Lung microvascular endothelial cell (primary cell): ENCODE measurements around the gene FAM107B. TPM values are rescaled to one million over a fixed set of nuclear protein-coding genes. Genes with fewer than 3 reads are reported as not detected.
A peak's percentile ranks its signal among the peaks of the same experiment; 100 is the strongest.

Experiments
- DNase-seq, 2 donors: peaks; one replicate each; pipeline versions ENCODE4 v3.0.0 to v3.0.0-alpha.2; 2010; ENCODE audit warnings: low read depth in 2 of 2
- total RNA-seq: library from RNA; depleted of rRNA; stranded (reverse); fragments of >200 nt; gene quantifications from 2 replicates; pipeline ENCODE4 v1.2.1, GENCODE V29; 2014

FAM107B gene
- total RNA-seq, 1 donor from 2014 or later: 54.6 TPM

DNA sequence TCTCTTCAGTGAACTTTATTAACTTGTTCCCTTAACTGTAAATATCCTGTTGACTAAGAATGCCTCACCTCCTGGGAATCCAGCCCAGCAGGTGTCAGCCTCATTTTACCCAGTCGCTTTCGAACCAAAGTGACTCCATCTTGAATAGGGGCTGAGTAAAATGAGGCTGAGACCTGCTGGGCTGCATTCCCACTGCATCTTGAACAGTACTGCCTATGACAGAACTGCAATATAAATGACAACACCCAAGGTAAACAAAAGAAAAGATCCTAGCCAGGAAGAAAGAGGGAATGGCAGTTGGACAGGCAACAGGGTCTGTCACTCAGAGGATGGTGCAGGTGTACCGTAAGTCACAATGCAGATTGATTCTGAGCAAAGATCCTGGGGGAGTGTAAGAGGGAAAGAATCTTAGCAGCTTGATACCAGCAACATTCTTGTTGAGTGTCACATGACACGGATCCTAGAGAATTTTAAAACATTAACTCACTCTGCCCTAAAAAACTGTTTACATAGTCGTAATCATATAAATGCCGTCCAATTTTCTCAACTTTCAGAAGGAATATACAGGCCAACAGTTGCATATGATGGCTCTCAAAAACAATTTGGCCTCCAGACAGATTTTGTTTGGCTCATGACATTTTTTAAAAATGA is 4.4 kb upstream of the FAM107B start:
- DNase-seq: peak in 1 of 2 donors; percentile 15

DNA sequence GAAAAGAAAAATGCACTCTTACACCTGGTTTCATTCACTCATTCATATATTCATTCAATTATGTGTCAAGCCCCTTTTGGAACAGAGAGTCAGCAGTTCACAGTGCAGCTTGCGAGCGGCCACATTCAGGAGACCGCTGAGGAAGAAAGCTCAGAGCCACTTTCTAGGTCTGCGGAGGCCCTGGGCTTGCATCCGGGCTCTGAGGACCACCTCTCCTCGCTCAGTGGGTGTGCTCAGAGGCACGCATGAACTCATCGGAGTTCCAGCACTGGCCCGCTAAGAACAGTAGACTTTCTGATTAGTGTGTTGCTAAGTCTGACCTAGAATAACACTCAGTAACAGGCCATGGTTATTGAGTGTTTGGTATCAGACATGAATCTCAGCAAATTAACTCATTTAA is 1.8 kb upstream of the FAM107B start:
- DNase-seq: no peak

DNA sequence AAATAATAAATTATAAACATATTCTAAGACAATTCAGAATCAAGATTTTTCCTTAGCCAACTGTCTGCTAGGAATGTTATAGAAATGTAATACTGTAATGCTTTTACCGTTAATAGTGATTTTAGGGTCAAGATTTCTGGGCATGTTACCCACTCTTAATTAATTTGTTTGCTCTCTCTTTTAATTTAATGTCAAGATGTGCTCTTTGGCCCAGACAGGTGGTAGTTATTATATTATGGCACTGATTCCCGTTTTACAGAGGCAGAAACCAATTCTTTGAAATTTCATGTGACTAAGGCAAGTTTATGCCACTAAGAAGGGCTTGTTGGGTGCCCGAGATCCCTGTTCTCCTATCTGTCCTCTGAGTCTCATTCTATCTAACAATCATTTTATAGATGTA is 959 bp upstream of the FAM107B start:
- no peak for DNase-seq

DNA sequence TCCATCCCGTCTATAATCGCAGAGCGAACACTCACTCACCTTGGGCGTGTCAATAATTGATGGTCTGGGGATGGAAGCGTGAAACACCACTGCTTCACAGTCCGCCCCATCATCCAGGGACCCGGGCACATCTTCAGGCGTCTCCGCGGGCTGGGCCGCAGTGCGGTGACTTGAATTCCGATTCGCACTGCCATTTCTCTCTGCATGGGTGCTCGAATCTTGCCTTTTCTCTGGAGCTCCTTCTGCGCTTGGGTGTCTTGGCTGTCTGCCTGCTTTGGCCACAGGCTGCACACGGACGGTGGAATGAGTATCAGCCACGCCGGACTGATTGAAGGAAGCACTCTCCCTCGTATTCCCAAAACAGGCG is 500 bp downstream of the FAM107B start:
- no peak for DNase-seq

DNA sequence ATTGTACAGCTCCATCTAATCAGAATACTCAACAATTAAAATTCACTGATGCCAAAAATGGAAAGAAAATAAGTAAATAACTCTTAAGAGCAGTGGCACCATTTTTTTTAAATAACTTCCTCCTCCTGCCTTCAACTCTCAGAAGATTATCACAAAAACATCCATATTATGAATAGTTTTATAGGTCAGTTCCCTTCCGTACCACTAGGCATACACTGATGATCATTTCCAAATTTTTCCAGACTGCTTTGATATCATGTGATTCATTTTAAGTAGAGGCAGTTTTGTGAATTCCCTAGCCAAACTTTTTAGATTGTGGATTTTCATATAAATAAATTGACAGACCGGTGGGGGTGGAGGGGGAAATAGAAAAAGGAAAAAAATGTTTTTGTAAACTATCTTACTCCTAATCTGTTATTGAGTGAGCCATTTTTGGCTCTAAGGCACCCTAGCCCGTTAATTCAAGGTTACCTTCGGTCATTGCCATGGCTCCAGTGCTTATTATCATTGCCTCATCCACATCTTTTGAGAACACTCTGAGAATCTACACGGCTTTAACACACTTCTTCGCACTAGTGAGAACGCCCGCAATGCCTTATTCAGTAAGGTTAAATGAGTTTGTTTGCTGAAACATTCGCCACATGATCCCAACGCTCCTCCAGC is 1.0 kb downstream of the FAM107B start:
- DNase-seq: no peak

DNA sequence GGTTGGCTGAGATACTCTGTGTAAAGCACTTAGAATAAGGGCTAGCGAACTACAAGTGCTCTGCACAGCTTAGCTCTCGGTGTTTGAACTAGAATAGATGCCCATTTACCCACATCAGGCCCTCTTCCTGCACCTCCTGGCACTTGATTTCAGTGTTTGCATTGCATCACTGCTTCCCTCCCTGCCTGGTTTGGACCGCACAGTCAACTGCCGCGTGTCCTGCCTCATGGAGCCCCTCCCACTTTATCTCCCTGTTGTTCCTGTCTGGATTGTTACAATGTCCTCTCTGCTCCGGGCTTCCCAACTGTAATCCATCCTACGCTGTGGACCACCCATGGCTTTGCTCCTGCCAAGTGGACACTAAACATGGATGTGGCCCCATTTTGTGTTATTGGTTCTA is 2.3 kb downstream of the FAM107B start:
- DNase-seq: peak in 1 of 2 donors; percentile 27

DNA sequence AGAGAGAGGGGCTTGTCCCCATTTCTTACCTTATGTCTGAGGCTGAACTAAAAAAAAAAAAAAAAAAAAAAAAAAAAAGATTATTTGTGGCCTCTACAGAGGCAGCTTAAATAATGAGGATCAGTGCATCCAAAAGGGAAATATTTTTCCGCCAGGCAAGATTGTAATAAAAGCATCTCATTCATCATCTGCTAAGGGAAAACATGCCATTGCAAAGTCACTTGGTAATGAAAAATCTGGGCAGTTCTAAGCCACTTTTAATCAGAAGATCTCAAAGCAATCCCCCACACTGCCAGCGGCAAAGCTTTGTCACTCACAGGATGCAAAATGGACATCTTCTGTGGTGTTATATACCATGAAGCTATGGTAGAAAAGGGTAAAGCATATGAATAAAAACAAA is 3.8 kb downstream of the FAM107B start:
- no peak for DNase-seq

DNA sequence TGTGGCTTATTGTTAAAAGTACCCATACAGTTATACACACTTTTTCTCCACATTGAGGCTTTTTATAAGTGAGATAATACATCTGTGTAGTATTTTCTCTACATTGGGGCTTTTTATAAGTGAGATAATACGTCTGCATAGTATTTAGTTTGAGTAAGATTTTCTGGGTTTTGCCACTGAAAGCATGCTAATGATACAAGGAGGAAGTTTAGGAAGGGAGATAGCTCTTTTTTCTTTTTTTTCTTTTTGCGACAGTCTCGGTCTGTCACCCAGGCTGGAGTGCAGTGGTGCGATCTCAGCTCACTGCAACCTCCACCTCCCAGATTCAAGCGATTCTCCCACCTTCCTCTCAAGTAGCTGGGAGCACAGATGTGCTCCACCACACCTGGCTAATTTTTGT is 13.3 kb downstream of the FAM107B start:
- DNase-seq: no peak

DNA sequence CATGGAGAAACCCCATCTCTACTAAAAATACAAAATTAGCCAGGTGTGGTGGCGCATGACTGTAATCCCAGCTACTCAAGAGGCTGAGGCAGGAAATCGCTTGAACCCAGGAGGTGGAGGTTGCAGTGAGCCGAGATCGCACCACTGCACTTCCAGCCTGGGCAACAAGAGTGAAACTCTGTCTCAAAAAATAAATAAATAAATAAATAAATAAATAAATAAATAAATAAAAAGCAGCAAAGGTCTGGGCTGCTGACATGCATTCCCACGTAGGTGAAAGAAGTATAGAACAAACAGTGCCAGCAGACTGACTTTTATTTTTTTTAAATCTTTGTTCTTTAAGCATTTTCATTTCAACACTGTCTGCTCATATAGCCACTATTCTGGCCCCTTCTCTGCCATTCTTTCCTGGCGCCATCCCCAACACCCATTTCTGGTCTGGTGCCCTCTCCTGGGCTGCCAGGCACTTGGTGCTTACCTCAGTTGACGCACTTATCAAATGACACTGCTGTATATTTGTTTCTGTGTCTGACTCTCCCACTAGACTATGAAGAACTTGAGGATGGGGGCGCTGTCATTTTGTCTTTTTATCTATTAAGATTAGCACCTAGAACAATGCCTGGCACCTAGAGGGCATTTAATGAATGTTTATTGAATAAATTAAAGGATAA is 15.6 kb downstream of the FAM107B start:
- no peak for DNase-seq

DNA sequence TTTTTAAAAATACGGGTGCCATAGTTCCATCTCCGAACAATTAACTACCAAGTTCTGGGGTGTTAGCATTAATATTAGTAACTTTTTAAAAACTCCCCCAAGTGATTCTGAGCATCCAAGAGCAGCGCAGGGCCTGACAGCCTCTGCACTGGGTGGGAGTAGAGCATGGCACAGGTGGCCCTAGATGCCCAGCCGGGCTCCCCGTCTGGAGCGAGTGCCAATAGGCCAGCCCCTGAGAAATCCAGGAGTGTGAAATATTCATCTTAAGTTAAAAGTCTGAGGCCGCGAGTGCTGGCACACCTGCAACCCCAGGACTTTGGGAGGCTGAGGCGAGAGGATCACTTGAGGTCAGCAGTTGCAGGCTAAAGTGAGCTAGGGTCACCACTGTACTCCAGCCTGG is 16.2 kb downstream of the FAM107B start:
- DNase-seq: no peak

DNA sequence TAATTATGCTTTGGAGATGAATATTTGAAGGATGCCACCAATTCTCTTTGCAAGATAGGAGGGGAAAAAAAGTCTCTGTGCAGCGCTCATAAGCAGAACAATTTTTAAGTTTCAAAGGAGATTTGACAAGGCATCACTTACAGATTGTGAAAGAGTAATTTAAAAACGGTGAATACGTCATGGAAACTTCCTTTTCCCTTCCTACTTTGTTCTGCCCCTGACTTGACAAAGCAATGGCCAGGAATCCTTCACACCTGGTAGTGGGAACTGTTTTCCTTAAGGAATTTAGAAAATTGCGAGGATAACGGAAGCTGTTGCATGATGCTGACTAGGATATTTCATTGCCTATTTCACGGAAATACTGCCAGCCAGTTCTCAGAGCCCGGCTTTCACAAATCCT is 16.7 kb downstream of the FAM107B start:
- DNase-seq: no peak

DNA sequence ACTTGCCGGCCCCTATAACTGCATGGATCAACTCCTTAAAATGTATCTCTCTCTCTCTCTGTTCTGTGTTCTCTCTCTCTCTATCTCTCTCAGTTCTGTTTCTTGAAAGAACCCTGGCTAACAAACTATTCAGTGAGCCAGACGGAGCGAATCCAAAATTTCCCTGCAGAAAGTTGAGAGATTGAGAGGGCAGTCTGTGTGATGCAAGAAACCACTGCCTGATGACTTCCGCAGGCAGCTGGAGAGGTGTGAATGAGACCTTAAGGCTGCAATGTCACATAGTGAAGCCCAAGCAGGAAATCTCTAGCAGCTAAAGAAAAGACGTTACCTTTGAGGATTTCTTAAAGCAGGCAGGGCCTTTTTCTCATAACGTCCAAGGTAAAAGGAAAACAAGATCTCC is 17.3 kb downstream of the FAM107B start:
- DNase-seq: no peak

DNA sequence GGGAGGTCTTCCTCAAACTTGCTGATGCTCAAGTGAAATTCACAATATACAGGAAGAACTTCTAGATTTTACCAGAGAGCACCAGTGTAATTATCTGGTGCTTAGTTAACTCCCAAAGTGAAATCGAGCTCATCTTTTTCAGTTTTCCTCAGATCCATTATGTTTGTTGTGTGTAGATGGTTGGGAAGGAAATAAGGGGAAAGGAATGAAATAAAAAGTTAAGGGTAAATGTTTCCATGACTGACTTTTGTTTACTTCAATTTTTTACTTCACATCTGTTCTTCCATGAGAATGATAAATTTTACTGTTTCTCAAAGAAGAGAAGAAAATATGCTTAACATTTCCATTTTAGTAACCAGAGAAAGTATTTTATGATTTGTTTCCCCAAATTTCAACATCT is 21.3 kb downstream of the FAM107B start:
- no peak for DNase-seq

DNA sequence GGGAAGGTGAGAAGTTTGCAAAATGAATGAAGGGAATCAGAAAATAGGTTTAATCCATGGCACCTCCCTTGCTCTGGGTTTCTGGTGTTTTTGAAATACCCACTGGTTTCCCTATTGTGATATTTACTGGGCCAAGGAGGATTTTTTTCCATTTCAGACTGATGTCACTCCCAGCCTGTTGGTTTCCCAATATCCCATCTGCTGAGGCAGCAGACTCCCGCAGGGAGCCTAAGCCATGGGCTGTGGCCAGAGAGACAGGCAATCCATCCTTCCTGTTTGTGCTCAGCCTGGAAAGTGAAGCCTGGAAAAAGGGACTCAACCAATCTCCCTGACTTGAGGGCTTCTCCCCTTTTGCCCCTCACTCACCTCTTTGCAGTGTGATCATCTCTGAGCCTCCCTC is 22.8 kb downstream of the FAM107B start:
- peak in 1 of 2 donors; percentile 79 for DNase-seq

DNA sequence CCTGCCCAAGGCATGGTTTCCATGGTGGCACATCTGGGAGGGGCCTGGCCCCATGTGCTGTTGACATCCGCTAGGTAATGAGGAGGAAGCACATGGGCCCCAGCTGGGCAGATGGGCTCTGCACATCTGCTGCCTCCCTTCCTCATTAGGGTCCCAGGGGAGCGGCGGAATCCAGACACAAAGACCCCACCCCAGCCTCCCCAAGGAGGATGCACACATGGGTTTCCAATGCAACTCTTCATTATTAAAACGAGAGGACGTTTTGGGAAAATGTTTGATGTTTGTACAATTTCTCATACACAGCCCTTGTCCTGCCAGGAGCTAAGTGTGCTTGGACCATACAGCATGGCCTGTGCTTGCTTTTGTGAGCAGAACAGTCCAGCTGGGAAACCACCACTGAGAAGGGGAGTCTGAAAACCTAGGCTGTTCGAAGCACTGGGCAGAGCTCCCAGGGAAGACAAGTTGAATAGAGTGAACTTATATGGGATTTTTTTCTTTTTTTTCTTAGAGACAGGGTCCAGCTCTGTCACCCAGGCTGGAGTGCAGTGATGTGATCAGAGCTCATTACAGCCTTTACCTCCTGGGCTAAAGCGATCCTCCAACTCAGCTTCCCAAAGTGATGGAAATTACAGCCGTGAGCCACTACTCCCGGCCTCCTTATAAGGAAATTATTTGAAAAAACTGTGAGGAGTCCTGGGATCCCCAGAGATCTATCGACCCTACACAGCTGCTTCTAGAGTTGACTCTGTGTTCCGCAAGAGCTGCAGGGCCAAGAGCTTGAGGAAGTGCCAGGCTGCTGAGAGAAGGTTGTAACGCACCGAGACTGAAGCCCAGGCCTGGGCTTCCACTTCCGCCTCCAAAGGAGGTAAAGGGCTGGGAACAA is 23.4 kb downstream of the FAM107B start:
- DNase-seq: no peak

DNA sequence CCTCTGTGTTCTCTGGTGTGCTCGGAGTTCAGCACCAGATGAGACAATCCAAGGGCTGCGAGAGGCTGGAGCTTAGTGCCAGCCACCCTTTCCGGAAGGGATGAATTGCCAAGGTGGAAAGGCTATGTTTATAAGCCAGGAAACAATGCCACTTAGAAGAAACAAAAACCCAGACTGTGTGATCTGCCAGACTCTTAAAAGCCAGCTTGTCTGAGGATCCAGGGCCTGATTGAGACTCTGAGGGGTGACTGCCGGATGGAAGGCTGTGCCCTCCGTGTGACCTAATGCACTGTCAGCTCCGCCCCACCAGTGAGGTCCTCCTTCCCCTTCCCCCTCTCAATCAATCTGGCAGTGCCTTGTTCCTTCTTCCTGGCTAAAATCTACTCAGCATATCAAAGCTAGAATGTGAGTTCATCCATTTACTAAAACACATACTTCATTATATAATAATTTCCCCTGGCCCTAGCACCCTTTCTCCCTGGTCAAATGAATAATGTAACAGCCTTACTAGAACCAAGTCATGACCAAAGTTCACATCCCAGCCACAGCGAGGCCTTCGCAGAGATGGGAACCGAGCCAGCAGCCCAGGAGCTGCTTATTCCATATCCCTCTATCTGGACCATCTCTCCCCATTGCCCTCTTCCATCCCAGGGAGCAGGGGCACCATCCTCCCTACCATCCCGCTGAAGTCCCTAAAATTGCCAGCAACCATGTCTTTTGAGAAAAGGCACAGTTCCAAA is 25.5 kb downstream of the FAM107B start:
- peak in 1 of 2 donors; percentile 21 for DNase-seq

DNA sequence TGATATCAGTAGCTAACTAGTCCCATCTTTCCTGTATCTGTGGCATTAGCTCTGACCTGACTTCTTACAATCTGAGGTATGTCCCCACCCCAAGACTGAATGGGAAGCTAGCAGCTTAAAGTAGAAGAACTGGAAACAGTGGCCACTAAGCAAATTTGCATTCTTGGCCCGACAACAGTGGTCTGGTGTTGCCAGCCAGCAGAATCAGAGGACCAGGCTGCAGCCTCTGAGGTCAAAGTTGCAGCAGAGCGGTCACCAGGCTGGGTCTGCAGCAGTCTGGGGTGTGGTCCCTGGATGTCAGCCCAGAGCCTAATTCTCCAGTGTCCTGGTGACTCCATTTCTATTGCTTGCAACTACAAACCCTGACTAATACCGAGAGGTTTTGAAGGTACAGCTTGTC is 26.3 kb downstream of the FAM107B start:
- no peak for DNase-seq

DNA sequence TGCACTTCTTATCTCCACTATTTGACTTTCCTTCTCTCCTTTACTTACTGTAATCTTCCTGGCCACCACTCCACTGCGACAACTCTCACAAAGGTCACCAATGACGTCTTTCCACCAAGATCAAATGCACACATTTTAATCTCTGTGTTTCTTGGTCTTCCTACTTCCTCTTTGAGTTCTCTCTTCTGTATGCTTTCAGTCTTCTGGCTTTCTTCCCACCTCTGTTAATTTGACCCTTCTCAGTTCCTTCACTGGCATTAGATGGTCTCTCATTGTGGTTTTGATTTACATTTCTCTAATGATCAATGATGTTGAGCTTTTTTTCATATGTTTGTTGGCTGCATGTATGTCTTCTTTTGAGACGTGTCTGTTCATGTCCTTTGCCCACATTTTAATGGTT is 31.9 kb downstream of the FAM107B start:
- no peak for DNase-seq

DNA sequence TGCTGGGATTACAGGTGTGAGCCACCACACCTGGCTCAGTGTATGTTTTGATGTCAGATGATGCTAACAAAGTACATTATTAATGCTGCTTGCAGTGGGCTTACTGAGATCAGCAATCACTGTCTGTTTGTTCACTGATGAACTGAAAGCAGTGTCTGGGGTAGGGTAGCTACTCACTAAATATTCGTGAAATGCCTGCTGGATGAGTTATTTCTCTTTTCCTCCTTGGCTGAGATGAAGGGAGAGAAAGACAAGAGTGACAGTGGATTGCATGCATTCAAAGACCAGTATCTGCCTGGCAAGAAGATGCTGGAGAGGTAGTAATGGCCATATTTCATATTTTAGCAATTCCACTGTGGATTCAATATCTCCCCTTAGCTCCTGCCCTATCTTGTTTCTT is 32.3 kb downstream of the FAM107B start:
- DNase-seq: no peak

DNA sequence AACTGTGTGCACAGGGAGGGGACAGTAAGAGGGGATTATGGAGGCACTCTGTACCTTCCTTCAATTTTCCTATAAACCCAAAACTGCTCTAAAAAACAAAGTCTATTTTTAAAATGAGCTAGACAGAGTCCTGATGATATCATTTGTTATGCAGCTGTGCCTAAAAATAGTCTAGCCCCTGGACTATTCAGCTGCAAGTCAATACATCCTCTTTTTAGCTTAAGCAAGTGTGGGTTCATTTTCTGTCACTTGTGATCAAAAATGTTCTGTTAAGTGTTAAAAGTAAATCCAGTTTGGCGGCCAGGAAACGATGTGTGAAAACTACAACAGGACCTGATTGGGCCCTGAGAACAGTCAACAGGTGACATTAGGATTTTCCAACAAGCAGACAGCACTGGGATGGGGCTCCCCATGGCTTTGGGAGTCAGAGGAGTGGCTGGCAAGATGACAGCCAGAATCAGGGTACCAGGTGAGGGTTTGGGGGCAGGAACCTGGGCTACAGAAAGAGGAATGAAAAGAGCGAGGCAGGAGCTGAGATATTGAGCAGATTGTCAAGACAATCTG is 33.9 kb downstream of the FAM107B start:
- DNase-seq: peak in 1 of 2 donors; percentile 5
